Measurements from ENCODE around the gene RAB5A. TPM values are rescaled to one million over a fixed set of nuclear protein-coding genes. Genes with fewer than 3 reads are reported as not detected.

The RAB5A gene
- total and polyA plus RNA-seq, 2 experiments from 2014 or later, result 110 to 128 TPM

DNA sequence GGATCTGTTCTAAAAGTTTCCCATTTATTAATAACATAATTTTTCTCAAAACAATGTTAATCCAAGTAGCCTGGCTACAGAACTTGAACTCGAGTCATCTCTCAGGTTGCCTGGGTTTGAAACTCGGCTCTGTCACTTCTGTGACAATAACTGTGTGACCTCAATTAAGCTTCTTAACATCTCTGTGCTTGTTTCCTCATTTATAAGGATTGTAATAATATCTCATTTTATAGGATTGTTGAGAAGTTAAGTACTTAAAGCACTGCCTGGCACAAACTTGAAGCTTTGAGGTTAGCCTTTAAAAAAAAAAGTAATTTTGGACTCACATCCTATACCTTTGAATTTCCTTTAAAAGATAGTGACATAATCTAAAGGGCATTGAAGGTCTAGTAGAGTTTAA lies 3.4 kb downstream of the RAB5A start (continued):
- TF ChIP-seq, protein P1, sequence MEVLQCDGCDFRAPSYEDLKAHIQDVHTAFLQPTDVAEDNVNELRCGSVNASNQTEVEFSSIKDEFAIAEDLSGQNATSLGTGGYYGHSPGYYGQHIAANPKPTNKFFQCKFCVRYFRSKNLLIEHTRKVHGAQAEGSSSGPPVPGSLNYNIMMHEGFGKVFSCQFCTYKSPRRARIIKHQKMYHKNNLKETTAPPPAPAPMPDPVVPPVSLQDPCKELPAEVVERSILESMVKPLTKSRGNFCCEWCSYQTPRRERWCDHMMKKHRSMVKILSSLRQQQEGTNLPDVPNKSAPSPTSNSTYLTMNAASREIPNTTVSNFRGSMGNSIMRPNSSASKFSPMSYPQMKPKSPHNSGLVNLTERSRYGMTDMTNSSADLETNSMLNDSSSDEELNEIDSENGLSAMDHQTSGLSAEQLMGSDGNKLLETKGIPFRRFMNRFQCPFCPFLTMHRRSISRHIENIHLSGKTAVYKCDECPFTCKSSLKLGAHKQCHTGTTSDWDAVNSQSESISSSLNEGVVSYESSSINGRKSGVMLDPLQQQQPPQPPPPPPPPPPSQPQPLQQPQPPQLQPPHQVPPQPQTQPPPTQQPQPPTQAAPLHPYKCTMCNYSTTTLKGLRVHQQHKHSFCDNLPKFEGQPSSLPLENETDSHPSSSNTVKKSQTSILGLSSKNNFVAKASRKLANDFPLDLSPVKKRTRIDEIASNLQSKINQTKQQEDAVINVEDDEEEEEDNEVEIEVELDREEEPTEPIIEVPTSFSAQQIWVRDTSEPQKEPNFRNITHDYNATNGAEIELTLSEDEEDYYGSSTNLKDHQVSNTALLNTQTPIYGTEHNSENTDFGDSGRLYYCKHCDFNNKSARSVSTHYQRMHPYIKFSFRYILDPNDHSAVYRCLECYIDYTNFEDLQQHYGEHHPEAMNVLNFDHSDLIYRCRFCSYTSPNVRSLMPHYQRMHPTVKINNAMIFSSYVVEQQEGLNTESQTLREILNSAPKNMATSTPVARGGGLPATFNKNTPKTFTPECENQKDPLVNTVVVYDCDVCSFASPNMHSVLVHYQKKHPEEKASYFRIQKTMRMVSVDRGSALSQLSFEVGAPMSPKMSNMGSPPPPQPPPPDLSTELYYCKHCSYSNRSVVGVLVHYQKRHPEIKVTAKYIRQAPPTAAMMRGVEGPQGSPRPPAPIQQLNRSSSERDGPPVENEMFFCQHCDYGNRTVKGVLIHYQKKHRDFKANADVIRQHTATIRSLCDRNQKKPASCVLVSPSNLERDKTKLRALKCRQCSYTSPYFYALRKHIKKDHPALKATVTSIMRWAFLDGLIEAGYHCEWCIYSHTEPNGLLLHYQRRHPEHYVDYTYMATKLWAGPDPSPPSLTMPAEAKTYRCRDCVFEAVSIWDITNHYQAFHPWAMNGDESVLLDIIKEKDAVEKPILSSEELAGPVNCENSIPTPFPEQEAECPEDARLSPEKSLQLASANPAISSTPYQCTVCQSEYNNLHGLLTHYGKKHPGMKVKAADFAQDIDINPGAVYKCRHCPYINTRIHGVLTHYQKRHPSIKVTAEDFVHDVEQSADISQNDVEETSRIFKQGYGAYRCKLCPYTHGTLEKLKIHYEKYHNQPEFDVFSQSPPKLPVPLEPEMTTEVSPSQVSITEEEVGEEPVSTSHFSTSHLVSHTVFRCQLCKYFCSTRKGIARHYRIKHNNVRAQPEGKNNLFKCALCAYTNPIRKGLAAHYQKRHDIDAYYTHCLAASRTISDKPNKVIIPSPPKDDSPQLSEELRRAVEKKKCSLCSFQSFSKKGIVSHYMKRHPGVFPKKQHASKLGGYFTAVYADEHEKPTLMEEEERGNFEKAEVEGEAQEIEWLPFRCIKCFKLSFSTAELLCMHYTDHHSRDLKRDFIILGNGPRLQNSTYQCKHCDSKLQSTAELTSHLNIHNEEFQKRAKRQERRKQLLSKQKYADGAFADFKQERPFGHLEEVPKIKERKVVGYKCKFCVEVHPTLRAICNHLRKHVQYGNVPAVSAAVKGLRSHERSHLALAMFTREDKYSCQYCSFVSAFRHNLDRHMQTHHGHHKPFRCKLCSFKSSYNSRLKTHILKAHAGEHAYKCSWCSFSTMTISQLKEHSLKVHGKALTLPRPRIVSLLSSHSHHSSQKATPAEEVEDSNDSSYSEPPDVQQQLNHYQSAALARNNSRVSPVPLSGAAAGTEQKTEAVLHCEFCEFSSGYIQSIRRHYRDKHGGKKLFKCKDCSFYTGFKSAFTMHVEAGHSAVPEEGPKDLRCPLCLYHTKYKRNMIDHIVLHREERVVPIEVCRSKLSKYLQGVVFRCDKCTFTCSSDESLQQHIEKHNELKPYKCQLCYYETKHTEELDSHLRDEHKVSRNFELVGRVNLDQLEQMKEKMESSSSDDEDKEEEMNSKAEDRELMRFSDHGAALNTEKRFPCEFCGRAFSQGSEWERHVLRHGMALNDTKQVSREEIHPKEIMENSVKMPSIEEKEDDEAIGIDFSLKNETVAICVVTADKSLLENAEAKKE (CRISPR knock-in tag; IDR thresholded peaks at IDR 0.05), result no peak
- no peak for TF ChIP-seq CREB1 (CRISPR knock-in tag; IDR thresholded peaks at IDR 0.05; ENCODE audit: low read depth)
- no peak for TF ChIP-seq JUNB (IDR thresholded peaks at IDR 0.05; ENCODE audit: unreplicated experiment)
- TF ChIP-seq POLR2AphosphoS5 (IDR thresholded peaks at IDR 0.05; ENCODE audit: low read depth), result no peak

DNA sequence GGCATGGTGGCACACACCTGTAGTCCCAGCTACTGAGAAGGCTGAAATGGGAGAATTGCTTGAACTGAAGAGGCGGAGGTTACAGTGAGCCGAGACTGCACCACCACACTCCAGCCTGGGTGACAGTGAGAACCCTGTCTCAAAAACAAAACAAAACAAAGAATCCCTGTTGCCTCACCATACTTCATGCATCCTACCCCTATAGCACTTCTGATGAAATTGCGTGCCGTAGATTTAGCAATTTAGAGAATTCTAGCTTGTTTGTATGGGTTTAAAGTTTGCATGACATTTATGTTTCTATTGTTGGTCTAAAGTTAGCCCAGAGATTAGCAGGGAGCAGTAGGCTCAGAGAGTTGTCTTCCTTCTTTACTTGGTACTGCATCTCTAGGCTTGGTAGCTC lies 7.8 kb downstream of the RAB5A start:
- Mint-ChIP-seq H3K4me3 (no peak overlapping the region), H3K27ac (no peak overlapping the region), H3K9me3 (no peaks in the 10 kb centered on the region), H3K36me3 (ENCODE audit: low read depth) (peaks cover 71% of the 10 kb centered on the region), H3K27me3 (ENCODE audit: insufficient read depth, low read depth, poor library complexity) (no peaks in the 10 kb centered on the region), H3K4me1 (peaks cover 14% of the 10 kb centered on the region; the same call in 2 of the 3 replicates)
- Histone ChIP-seq H4K20me1 (replicated peaks; ENCODE audit: insufficient read depth) (peaks cover 52% of the 10 kb centered on the region), H3K36me3 (ENCODE audit: insufficient read depth) (peaks cover 37% of the 10 kb centered on the region; the same call in 1 of the 2 replicates), H3F3A (replicated peaks; ENCODE audit: low read depth) (no peaks in the 10 kb centered on the region), H3K27me3 (ENCODE audit: insufficient read depth) (no peaks in the 10 kb centered on the region), H2AFZ (no peak overlapping the region), H3K27ac (ENCODE audit: low read depth) (no peak overlapping the region), H3K4me3 (no peak overlapping the region), H3K79me2 (replicated peaks; ENCODE audit: insufficient read depth) (peaks cover 100% of the 10 kb centered on the region), H3K9me2 (ENCODE audit: insufficient read depth) (no peaks in the 10 kb centered on the region), H3K4me2 (no peak overlapping the region), H3K4me1 (ENCODE audit: insufficient read depth) (peaks cover 17% of the 10 kb centered on the region)
- TF ChIP-seq, protein P2, sequence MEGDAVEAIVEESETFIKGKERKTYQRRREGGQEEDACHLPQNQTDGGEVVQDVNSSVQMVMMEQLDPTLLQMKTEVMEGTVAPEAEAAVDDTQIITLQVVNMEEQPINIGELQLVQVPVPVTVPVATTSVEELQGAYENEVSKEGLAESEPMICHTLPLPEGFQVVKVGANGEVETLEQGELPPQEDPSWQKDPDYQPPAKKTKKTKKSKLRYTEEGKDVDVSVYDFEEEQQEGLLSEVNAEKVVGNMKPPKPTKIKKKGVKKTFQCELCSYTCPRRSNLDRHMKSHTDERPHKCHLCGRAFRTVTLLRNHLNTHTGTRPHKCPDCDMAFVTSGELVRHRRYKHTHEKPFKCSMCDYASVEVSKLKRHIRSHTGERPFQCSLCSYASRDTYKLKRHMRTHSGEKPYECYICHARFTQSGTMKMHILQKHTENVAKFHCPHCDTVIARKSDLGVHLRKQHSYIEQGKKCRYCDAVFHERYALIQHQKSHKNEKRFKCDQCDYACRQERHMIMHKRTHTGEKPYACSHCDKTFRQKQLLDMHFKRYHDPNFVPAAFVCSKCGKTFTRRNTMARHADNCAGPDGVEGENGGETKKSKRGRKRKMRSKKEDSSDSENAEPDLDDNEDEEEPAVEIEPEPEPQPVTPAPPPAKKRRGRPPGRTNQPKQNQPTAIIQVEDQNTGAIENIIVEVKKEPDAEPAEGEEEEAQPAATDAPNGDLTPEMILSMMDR (conservative IDR thresholded peaks at IDR 0.05; ENCODE audit: low read depth in 2 of 2), result no peak
- TF ChIP-seq, protein P3, sequence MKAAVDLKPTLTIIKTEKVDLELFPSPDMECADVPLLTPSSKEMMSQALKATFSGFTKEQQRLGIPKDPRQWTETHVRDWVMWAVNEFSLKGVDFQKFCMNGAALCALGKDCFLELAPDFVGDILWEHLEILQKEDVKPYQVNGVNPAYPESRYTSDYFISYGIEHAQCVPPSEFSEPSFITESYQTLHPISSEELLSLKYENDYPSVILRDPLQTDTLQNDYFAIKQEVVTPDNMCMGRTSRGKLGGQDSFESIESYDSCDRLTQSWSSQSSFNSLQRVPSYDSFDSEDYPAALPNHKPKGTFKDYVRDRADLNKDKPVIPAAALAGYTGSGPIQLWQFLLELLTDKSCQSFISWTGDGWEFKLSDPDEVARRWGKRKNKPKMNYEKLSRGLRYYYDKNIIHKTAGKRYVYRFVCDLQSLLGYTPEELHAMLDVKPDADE (IDR thresholded peaks at IDR 0.05), result no peak
- TF ChIP-seq CREB1 (CRISPR knock-in tag; IDR thresholded peaks at IDR 0.05; ENCODE audit: low read depth) (no peak), EZH2phosphoT487 (IDR thresholded peaks at IDR 0.05; ENCODE audit: unreplicated experiment) (no peak), EZH2 (IDR thresholded peaks at IDR 0.05; ENCODE audit: low read depth, unreplicated experiment) (no peak), NANOG (IDR thresholded peaks at IDR 0.05; ENCODE audit: borderline replicate concordance) (no peak), ZNF331 (CRISPR knock-in tag; IDR thresholded peaks at IDR 0.05; ENCODE audit: low read depth) (no peak), ZNF114 (CRISPR knock-in tag; IDR thresholded peaks at IDR 0.05) (no peak), JUNB (IDR thresholded peaks at IDR 0.05; ENCODE audit: unreplicated experiment) (no peak), POLR2AphosphoS5 (IDR thresholded peaks at IDR 0.05; ENCODE audit: low read depth) (no peak)
- TF ChIP-seq, protein P4, sequence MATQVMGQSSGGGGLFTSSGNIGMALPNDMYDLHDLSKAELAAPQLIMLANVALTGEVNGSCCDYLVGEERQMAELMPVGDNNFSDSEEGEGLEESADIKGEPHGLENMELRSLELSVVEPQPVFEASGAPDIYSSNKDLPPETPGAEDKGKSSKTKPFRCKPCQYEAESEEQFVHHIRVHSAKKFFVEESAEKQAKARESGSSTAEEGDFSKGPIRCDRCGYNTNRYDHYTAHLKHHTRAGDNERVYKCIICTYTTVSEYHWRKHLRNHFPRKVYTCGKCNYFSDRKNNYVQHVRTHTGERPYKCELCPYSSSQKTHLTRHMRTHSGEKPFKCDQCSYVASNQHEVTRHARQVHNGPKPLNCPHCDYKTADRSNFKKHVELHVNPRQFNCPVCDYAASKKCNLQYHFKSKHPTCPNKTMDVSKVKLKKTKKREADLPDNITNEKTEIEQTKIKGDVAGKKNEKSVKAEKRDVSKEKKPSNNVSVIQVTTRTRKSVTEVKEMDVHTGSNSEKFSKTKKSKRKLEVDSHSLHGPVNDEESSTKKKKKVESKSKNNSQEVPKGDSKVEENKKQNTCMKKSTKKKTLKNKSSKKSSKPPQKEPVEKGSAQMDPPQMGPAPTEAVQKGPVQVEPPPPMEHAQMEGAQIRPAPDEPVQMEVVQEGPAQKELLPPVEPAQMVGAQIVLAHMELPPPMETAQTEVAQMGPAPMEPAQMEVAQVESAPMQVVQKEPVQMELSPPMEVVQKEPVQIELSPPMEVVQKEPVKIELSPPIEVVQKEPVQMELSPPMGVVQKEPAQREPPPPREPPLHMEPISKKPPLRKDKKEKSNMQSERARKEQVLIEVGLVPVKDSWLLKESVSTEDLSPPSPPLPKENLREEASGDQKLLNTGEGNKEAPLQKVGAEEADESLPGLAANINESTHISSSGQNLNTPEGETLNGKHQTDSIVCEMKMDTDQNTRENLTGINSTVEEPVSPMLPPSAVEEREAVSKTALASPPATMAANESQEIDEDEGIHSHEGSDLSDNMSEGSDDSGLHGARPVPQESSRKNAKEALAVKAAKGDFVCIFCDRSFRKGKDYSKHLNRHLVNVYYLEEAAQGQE (IDR thresholded peaks at IDR 0.05; ENCODE audit: unreplicated experiment), result no peak
- no peak for DNase-seq (ENCODE audit: low spot score)
- ATAC-seq, result no peak

Measured in GM23338 (cell line).